ENCODE data around the gene HTD2.
"Not testable (repeated sequence)": the region's sequence is repeated elsewhere in the genome, so short reads cannot be mapped to it uniquely, and the experiment has no call there.

The HTD2 gene

DNA sequence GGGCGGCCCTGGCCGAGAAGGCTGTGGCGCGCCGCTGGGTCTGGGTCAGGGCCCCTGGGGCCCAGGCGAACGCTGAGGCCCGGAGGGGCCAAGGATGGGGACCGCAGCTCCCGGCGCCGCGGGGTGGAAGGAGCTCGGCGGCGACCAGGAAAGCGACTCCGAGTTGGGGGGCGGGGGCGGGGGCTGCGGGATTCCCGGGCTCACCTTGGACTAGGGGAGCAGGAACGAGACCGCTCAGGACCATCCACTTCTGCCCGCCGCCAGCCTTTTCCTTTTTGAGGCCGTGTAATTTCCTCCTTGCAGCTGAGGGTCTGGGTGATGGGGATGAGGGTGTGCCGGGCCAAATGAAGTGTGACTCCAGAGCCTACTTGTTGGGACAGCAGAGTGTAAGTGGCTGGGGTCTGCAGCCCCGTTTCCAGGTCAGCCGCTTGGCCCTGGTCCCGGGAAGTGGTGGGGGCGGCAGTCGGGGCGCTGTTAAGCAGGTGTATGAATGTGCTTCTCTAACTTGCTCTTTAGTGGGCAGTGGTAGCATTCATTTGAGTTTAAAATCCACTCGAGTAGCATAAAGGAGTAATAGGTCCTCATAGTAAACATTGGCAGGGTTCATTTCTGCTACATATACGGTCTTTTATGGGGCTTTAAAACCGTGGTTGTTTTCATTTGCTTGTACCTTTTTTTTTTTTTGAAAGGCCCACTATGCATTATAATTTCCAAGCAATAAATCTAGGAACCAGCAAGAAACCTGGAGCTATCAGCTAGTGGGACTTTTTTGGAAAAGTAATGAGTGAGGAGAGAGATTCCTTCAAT lies 27.1 kb downstream of the HTD2 start:
- no peak for FAIRE-seq

DNA sequence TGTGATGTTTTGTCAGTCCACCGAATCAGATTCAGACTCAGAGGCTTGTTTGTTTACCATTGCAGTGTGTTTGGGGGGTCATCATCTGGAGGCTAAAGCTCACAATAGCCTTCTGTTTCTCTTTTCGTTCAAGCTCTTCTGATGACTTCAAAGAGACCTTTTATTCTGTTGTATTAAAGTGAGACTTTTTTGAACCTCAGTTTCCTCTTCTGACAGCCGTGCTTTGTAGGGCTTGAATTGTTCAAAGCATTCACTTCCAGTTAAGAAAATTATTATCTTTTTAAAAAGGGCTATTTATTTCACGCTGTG lies 27.6 kb downstream of the HTD2 start:
- FAIRE-seq = no peak

DNA sequence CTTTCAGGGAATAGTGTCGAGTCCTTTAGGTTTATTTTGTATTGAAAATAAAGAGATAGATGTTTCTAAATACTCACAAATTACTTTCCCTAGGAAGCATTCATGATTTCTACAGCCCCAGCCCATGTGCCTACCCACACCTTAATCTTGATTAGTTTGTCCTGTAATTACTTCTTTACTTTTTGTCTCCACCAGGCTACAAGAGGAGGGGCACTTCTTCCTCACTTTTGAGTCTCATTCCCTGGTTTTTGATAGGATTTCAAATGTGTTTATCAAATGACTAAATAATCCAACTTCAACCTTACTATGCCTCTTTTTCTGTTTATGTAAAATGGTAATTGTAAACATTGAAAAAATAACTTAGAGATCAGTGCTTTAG lies 28.2 kb downstream of the HTD2 start:
- FAIRE-seq = no peak

DNA sequence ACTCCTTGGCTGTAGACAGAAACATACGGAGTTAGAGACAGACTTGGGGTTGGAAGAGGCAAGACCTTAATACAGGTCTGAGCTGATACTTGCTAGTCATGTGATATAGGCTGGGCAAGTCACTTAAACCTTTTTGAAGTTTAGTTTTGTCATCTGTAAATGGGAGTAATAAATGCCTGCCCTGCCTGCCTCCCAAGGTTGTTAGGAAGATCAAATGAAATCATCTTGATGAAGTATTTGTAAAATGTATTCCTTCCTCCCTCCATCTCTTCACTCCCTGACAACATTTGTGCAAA lies 29.3 kb downstream of the HTD2 start:
- no peak for FAIRE-seq

DNA sequence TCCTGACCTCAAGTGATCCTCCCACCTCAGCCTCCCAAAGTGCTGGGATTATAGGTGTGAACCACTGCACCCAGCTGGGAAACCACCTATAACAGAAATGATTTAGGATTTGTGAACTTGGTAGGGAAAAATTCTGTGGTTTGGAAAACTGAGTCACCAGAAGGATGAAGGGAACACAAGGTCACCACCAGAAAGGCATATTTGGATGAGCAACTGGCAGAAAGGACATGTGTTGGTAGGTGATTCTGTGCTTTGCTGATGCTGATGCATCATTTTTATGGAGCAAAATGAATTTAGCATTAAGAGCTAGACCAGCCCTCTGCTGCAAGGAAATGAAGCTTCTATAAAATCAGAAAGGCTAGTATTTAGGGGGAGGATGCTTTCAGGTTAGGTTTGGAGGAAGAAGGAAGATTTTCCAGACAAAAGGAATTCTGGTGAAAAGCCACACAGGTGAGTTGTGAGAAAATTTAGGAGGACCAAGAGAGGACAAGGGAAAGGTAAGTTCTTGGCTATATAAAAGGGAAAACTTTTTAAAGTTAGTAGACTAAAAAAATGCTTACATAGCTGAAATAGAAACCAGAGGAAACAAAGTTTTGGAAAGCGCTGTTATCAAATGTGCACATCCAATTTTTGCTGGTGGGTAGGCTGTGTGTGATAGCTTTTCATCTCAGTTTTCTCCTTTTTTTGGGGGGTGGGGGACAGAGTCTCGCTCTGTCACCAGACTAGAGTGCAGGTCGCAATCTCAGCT lies 30.0 kb downstream of the HTD2 start:
- FAIRE-seq = no peak

DNA sequence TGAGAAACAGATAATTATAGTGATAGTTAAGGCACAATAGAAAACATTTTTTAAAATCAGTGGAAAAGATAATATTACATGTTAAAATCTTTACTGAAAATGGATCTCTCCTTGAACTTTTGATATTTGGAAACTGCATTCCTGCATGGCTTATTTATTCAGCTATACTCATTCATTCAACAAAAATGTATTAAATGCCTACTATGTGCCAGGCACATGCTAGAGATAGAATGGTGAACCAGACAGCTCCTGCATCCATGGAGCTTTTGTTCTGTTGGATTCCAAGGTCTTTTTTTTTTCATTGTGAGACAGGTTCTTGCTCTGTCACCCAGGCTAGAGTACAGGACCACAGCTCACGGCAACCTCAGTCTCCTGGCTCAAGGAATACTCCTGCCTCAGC lies 30.9 kb downstream of the HTD2 start:
- no peak for FAIRE-seq

DNA sequence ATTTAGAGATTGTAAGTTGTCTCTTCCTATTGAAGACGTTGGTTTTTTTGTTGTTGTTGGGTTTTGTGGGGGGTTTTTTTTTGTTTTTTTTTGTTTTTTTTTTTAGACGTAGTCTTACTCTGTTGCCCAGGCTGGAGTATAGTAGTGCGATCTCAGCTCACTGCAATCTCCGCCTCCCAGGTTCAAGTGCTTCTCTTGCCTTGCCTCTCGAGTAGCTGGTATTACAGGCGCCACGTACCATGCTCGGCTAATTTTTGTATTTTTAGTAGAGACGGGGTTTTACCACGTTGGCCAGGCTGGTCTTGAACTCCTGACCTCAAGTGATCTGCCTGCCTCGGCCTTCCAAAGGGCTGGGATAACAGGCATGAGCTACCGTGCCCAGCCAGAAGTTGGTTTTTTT lies 32.8 kb downstream of the HTD2 start:
- not testable (repeated sequence) for FAIRE-seq

DNA sequence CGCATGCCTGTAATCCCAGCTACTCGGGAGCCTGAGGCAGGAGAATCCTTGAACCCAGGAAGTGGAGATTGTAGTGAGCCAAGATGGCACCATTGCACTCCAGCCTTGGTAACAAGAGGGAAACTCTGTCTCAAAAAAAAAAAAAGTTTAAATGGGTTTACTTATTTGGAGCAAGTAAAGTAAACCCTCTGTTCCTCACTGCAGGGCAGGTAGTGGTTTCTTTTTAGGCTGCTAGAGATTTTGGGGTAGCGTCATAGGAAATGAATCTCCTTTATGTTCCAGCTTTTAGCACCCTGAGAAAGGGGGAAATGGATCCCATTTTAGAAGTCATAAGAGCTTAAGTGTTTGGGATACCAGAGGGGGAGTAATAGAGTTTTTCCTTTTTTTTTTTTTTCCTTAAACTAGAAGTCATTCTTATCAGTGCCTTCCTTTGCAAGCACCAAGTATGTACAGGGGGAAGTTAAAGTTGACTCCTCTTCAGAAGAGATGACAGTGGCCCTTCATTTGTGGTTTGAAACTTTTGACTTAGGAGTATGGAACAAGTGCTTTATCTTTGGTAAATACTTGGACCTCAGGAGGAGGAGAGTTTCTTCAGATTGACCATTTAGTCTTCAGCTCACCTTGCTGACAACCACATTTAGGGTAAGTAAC lies 34.4 kb downstream of the HTD2 start:
- FAIRE-seq = no peak

DNA sequence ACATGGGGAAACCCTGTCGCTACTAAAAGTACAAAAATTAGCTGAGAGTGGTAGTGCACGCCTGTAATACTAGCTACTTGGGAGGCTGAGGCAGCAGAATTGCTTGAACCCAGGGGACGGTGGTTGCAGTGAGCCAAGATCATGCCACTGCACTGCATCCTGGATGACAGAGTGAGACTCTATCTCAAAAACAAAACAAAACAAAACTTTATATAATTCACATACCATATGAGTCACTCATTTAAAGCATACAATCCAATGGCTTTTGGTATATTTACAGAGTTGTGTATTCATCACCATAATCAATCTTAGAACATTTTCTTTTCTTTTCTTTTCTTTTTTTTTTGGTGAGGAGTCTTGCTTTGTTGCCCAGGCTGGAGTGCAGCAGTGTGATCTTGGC lies 35.1 kb downstream of the HTD2 start:
- no peak for FAIRE-seq

DNA sequence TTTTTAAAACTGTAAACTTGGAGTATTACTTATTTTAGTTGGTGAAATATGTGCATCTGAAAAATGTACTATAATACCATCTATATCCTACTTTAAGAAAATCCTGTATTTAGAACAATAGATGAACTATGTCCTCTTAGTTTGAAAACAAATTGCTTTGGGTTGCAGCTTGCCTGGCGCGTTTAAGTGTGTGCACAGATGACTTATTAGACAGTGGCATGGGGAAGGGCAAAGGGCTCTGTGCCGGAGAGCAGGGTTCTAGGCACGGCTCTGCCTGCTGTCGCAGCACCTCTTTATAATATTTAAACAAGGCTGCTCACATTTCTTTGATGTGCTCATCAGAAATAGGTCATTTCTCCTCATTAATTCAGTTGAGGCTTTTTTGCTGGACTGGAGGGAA lies 36.4 kb downstream of the HTD2 start:
- FAIRE-seq = no peak

DNA sequence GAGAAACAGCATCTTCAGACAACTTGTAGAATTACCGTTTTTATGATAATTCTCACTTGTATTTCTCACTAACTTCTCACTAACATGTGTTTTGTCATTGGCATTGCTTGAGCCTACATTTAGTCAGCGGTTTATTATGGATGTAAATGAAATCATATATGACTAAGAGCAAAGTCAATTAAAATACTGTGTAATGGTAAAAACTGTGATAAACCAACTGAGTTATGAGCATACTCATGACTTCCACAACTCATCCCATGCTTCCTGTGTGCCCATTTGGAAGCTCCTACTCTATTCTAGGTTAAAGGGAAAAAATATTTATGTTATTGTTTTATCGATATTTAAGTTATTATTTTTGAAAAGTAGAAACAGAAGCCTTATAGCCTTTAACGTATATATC lies 39.1 kb downstream of the HTD2 start:
- FAIRE-seq = no peak

DNA sequence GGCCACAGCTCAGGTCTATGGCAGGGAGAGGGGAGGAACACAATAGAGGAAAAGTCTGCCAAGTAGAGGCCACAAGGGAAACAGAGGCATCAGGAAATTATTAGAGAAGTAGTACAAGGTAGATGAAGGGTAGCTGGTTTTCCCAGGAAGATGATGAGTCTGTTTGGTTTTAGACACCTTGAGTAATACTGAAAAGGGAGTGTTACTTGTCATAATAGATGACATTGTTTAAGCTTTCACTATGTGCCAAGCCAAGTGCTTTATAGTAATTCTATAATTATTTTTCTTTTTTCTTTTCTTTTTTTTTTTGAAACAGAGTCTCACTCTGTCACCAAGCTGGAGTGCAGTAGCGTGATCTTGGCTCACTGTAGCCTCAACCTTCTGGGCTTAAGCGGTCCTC lies 40.0 kb downstream of the HTD2 start:
- FAIRE-seq = no peak

DNA sequence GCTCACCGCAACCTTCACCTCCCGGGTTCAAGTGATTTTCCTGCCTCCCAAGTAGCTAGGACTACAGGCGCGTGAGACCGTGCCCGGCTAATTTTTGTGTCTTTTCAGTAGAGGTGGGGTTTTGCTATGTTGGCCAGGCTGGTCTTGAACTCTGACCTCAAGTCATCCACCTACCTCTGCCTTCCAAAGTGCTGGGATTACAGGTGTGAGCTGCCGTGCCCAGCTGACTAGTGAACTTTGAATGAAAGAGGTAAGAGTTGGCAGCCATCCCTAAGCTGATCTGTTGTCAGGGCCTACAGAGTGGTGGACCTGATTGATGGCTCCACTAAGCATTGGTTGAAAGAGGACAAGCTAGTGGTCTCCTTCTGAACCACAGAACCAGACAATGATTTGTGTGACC lies 41.7 kb downstream of the HTD2 start:
- FAIRE-seq = no peak

DNA sequence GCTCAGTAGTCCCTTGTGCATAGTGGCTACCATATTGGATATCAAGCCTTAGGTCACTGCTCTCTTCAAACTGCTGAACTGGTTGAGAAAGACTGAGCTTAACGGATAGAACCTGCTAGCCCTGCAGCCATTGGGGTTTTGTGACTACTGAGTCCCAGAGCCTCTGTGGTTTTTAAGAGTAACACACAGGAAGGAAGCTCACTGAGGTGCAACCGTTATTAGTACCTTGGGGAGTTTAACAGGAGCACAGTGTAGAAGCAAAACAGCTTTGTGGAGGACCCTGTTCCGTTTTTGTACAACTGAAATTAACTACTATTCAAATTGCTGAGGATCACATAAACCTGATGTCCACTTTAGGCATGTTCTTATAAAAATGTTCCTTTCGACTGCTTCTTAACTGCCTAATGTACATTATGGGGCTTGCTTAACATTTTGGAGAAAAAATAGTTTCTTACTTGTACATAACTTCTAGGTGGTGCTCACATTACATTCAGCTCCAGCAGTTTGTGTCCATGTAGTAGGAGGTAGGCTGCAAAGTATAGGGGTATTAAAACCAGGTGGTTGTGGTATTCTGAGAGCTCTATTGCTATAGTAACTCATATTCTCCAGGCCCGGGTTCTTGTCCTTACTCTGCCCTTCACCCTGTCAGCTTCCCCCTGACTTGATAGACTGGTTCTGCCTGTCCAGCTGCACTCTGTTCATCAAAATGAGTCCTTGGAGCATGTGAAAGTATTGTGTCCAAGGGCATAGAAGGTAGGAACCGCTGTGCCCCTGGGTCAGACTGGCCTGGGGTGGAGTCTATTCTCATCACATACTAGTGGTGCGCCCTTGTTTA lies 43.7 kb downstream of the HTD2 start:
- FAIRE-seq = no peak

DNA sequence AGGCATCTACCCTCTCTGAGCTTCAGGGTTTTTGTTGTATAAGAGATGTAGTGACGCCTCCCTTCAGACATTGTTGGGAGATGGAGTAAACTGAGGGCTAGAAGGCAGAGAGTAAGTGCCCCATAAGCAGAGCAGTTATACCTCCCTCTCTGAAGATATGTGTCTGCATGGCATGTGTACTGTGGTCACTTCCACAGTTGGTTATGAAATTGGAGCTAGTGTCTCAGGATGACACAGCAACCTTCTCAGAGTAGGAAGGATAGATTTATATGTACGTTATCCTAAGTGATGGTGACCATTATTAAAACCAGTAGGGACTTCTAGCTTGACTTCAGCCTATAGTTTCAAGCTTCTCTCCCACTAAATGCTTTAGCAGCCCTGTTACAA lies 44.3 kb downstream of the HTD2 start:
- FAIRE-seq = no peak

DNA sequence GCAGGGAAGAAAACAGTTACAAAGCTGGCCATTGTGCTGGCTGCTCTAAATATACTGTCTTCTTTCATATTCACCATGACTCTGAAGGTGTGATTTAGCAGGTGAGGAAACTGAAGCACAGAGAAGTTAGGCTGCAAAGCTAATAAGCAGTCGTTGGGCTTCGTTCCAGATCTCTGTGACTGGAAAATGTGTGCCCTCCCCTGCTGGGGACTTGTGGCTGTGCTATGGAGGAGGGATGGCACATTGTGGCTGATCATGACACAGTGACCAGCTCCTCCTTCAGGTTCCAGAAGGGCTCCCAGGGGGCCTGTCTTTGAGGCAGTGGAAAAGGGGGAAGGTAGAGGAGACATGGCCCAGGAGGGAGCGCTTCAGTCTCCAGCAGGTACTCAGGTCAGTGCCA lies 45.6 kb downstream of the HTD2 start:
- no peak for FAIRE-seq

DNA sequence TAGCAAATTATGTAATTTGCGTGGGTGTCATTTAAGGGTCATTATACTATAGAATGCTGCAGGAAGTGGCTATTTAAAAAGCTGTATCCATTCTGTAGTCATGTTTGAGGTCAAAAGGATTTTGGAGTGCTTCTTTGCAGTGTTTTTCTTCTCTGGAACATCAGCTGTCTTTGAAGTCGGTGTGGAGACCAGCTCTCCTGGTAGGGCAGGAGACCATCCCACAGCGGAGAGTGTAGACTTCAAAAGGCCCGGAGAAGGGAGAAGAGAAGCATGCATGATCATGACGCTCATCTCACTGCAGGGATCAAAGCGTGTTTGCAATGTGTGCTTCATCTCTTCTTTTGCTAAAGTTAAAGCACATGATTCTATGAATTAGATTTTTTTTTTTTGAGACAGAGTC lies 46.3 kb downstream of the HTD2 start:
- no peak for FAIRE-seq

DNA sequence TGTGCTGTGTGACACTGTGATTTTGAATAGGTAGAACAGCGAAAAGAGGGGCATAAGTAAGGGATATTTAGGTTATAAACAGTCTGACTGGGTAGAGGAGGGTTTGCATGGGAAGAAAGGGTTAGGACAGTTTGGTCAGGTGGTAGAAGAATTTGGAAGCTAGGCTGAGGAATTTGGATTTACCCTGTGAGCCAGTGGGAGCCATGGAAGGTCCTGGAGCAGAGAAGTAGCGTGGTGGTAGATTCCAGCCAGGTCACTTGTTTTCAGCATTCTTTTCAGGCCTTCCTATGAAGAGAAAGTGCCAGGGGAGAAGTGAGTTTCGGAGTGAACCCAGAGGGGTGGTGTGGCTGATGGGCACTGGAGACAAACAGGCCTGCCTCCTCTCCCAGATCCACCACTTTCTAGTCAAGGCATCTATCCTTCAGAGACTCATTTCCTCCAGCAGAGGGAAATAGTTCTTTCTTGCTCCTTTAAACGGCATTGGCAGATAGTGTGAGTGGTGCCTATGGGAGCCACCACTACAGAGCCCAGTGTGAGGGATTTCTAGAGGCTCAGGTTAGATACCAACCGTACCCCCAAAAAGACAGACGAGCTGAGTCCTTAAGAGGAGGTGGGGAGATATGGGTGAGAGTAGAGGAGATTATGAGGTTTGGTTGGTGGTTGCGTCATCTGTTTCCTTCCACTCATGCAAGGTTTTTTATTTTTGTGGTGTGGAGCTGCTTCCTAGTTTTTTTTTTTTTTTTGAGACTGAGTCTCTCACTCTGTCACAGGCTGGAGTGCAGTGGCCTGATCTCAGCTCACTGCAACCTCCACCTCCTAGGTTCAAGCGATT lies 47.6 kb downstream of the HTD2 start:
- no peak for FAIRE-seq

DNA sequence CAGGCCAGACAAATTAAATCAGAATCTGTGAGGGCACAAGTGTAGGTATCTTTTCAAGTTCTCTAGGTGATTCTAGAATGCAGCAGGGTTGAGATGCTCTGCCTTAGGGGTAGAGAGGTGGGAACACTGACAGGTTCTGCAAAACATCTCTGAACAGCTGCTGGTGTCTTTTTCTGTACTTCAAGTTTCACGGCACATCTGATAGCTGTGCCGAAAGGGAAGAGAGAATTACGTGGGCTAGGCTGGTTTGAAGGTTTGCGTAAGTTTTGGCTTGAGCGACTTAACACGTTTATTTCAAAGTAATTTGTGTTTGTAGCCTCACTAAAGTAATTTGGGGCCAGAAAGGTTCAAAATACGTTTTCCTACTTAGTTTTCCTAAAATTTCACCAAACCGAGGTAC lies 48.9 kb downstream of the HTD2 start:
- no peak for FAIRE-seq

DNA sequence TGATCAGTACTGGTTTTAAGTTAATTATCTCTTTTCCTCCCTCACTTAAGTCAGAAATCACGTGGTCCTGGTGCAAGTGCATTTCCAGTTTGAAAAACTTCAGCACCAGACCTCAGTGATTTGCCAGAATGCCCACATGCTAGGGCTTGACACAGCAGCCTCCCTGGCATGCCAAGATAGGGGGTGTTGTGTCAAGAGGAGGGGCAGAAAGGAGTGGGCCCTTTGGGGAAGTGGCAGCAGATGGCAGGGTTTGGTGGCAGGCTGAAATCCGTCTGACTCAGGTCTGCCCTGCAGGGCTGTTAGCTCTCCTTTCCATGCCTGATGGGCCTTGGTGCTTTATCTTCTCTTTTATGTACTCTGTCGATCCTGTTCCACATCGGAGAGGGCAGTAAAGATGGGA lies 49.7 kb downstream of the HTD2 start:
- no peak for FAIRE-seq

DNA sequence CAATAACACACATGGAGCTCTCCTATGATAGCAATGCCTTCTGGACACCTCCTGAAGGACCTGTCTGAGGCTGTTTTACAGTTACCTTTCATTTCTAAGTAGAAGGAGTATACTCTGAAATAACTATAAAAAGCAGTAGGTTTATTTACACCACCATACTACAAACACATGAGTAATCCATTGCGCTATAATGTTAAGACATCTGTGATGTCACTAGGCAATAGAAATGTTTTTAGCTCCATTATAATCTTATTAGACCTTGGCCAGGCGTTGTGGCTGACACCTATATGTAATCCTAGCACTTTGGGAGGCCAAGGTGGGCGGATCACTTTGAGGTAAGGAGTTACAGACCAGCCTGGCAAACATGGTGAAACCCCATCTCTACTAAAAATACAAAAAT lies 51.1 kb downstream of the HTD2 start:
- FAIRE-seq = no peak

DNA sequence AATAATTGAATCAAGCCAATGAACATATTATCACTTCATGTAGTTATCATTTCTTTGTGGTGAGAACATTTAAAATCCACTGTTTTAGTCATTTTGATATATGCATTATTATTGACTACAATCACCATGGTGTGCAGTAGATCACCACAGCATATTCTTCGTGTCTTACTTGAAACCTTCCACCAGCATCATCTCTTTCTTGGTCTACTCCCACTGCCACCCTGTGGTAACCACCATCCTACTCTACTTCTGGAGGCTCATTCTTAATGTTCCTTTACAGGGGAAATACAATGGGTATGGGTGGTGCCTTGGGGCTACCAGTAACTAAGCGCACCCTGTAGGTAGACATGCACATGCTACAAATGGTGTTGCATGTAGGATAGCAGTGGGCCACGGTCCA lies 51.8 kb downstream of the HTD2 start:
- no peak for FAIRE-seq

DNA sequence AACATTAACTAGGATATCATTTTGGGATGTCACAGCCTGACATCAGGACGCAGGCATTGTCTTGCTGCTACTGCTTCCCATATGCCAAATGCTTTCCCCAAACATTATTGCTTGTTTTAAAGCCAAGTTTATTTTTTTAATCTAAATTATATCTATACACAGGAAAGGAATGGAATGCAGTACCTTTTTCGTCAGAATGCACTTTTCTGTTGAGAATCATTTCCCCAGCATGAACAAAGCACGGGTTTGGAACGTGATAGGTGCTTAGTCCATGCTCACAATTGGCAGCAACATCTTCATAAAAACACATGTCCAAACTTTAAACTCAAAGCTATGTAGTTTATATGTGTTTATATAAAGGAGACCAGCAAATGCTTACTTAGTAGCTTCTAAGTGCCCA lies 52.5 kb downstream of the HTD2 start:
- FAIRE-seq = no peak

Measured in G401.6 (cell line).